MCF 10A (cell line): ENCODE results near the gene GDPD3. TPM values are rescaled to one million over a fixed set of nuclear protein-coding genes. Genes with fewer than 3 reads are reported as not detected.

Source experiments
- BruUV-seq: library from RNA; stranded (reverse); fragments of 400-500 nt; replicated peaks from 2 replicates; lab custom pipeline; 2021; lab: Mats Ljungman, UMichigan
- CTCF ChIA-PET: fragments of 300-600 bp; sonication (Branson Sonifier 250); formaldehyde crosslinking; extraction: SDS; loops from one replicate; lab custom pipeline; 2021; ENCODE audit warnings: antibody characterized with exemption, inconsistent platforms; lab: Yijun Ruan, JAX
- POLR2A ChIA-PET: fragments of 300-600, 350-650 bp; sonication (Branson Sonifier 250); formaldehyde crosslinking; extraction: SDS; loops from one replicate; lab custom pipeline; 2020; ENCODE audit warnings: antibody characterized with exemption, inconsistent platforms; lab: Yijun Ruan, JAX
- DNase-seq: peaks from one replicate; pipeline ENCODE4 v3.0.0-alpha.2; 2018; ENCODE audit not compliant: unreplicated experiment
- H3K27ac Mint-ChIP-seq: one replicate; pipeline ENCODE4 v1.8.0; 2022; ENCODE audit warnings: mild to moderate bottlenecking, low read depth, mixed read lengths; ENCODE audit not compliant: unreplicated experiment
- H3K27me3 Mint-ChIP-seq: one replicate; pipeline ENCODE4 v1.8.0; 2022; ENCODE audit warnings: mixed read lengths; ENCODE audit not compliant: insufficient read depth, unreplicated experiment
- H3K36me3 Mint-ChIP-seq: one replicate; pipeline ENCODE4 v1.8.0; 2022; ENCODE audit warnings: mild to moderate bottlenecking, moderate library complexity, mixed read lengths; ENCODE audit not compliant: insufficient read depth, unreplicated experiment
- H3K4me1 Mint-ChIP-seq: one replicate; pipeline ENCODE4 v1.8.0; 2022; ENCODE audit warnings: mixed read lengths; ENCODE audit not compliant: insufficient read depth, unreplicated experiment
- H3K4me3 Mint-ChIP-seq: one replicate; pipeline ENCODE4 v1.8.0; 2022; ENCODE audit warnings: mild to moderate bottlenecking, moderate library complexity, mixed read lengths; ENCODE audit not compliant: unreplicated experiment
- H3K9me3 Mint-ChIP-seq: one replicate; pipeline ENCODE4 v1.8.0; 2022; ENCODE audit warnings: mixed read lengths; ENCODE audit not compliant: unreplicated experiment
- CTCF ChIP-seq: fragments of 200-600 bp; IDR thresholded peaks from one replicate; pipeline ENCODE4 v1.8.0; 2022; ENCODE audit warnings: antibody characterized with exemption, mild to moderate bottlenecking; ENCODE audit not compliant: unreplicated experiment
- intact Hi-C: fragments of 100-400 bp; cut with micrococcal nuclease; formaldehyde crosslinking; loops from 2 replicates; pipeline ENCODE4 v1.14.1; 2022
- total RNA-seq: library from RNA; stranded (reverse); gene quantifications from 2 replicates; pipeline ENCODE4 v1.2.3, GENCODE V29; 2022

Gene GDPD3
- total RNA-seq, 1 experiment from 2014 or later = 0.49 TPM

- H3K36me3 Mint-ChIP-seq = peaks cover 15% of the 10 kb centered on the region
- ChIA-PET CTCF (interaction anchor here (4.3 kb wide), 1 partner anchor 12 kb away, joined by 24 read pairs; no protein-coding TSS in a partner anchor), POLR2A (interaction anchor here (0.8 to 3.6 kb wide), 3 partner anchors 10 to 35 kb away, joined by 3 to 50 read pairs (median 4); partner anchors contain the start of gene PPP4C)
Observed at GRCh38 chr16:30088832-30089624, 24.3 kb downstream of the GDPD3 start.

GRCh38 chr16:30088237-30088831 is 25.0 kb downstream of the GDPD3 start:
- peaks cover 14% of the 10 kb centered on the region for H3K36me3 Mint-ChIP-seq
- TF ChIP-seq CTCF = no peak
- H3K4me1 Mint-ChIP-seq = peaks cover 25% of the 10 kb centered on the region
- no peaks in the 10 kb centered on the region for H3K27me3 Mint-ChIP-seq
- ChIA-PET CTCF (no interaction called here), POLR2A (interaction anchor here (0.9 to 1.6 kb wide), 2 partner anchors 10 to 13 kb away, joined by 3 to 4 read pairs; no protein-coding TSS in a partner anchor)
- no peak overlapping the region for H3K4me3 Mint-ChIP-seq
- no peaks in the 10 kb centered on the region for H3K9me3 Mint-ChIP-seq
- intact Hi-C loops = no loop called here
- BruUV-seq = no TSS peak
- no peak overlapping the region for H3K27ac Mint-ChIP-seq
- no peak for DNase-seq

More at GRCh38 chr16:30088832-30089624, 24.3 kb downstream of the GDPD3 start:
- Mint-ChIP-seq H3K4me3 (no peak overlapping the region), H3K9me3 (no peaks in the 10 kb centered on the region), H3K4me1 (peaks cover 25% of the 10 kb centered on the region), H3K27me3 (no peaks in the 10 kb centered on the region), H3K27ac (no peak overlapping the region)
- BruUV-seq = no TSS peak
- no peak for DNase-seq
- TF ChIP-seq CTCF = no peak
- intact Hi-C loops = no loop called here

- POLR2A ChIA-PET = interaction anchor here (0.9 to 1.6 kb wide), 2 partner anchors 9 to 12 kb away, joined by 3 to 4 read pairs; no protein-coding TSS in a partner anchor
- DNase-seq = no peak
- intact Hi-C loops = no loop called here
- H3K27ac Mint-ChIP-seq = no peak overlapping the region
- H3K27me3 Mint-ChIP-seq = no peaks in the 10 kb centered on the region
- peaks cover 19% of the 10 kb centered on the region for H3K4me1 Mint-ChIP-seq
- no peak overlapping the region for H3K4me3 Mint-ChIP-seq
- CTCF ChIA-PET = interaction anchor here (0.7 to 1.0 kb wide), 3 partner anchors 53 to 411 kb away, joined by 3 to 4 read pairs (median 3); no protein-coding TSS in a partner anchor
- peaks cover 24% of the 10 kb centered on the region for H3K36me3 Mint-ChIP-seq
- no TSS peak for BruUV-seq
- H3K9me3 Mint-ChIP-seq = no peaks in the 10 kb centered on the region
- TF ChIP-seq CTCF = no peak
Observed at GRCh38 chr16:30087181-30087898, 26.0 kb downstream of the GDPD3 start.
